ENCODE results near the gene SPEM3. TPM values are rescaled to one million over a fixed set of nuclear protein-coding genes. Genes with fewer than 3 reads are reported as not detected.

The SPEM3 gene
- total RNA-seq, 1 donor = not detected

GRCh38 chr17:7413346-7413985, 15.2 kb upstream of the SPEM3 start:
- peak; percentile 69 for DNase-seq (ENCODE audit: low read depth)
- no peak for TF ChIP-seq CTCF (IDR thresholded peaks at IDR 0.05; ENCODE audit: insufficient read depth, low read depth, low read length)
- H3K4me3 ChIP-seq (ENCODE audit: low read depth, low read length) = no peak overlapping the region

GRCh38 chr17:7414837-7415236, 13.8 kb upstream of the SPEM3 start:
- DNase-seq (ENCODE audit: low read depth) = no peak

GRCh38 chr17:7415784-7416183, 12.9 kb upstream of the SPEM3 start:
- no peak for DNase-seq (ENCODE audit: low read depth)
- H3K4me3 ChIP-seq (ENCODE audit: low read depth, low read length) = no peak overlapping the region
- no peak for TF ChIP-seq CTCF (IDR thresholded peaks at IDR 0.05; ENCODE audit: insufficient read depth, low read depth, low read length)

More at GRCh38 chr17:7414837-7415236, 13.8 kb upstream of the SPEM3 start:
- TF ChIP-seq CTCF (IDR thresholded peaks at IDR 0.05; ENCODE audit: insufficient read depth, low read depth, low read length) = no peak
- H3K4me3 ChIP-seq (ENCODE audit: low read depth, low read length) = no peak overlapping the region

GRCh38 chr17:7416323-7416722, 12.3 kb upstream of the SPEM3 start:
- H3K4me3 ChIP-seq (ENCODE audit: low read depth, low read length) = no peak overlapping the region
- TF ChIP-seq CTCF (IDR thresholded peaks at IDR 0.05; ENCODE audit: insufficient read depth, low read depth, low read length) = peak; percentile 22
- DNase-seq (ENCODE audit: low read depth) = no peak

GRCh38 chr17:7417056-7417655, 11.5 kb upstream of the SPEM3 start:
- no peak for DNase-seq (ENCODE audit: low read depth)
- H3K4me3 ChIP-seq (ENCODE audit: low read depth, low read length) = no peak overlapping the region
- TF ChIP-seq CTCF (IDR thresholded peaks at IDR 0.05; ENCODE audit: insufficient read depth, low read depth, low read length) = no peak

- TF ChIP-seq CTCF (IDR thresholded peaks at IDR 0.05; ENCODE audit: insufficient read depth, low read depth, low read length) = no peak
- H3K4me3 ChIP-seq (ENCODE audit: low read depth, low read length) = no peak overlapping the region
- no peak for DNase-seq (ENCODE audit: low read depth)
Observed at GRCh38 chr17:7418472-7419152, 10.0 kb upstream of the SPEM3 start.

Data from fibroblast of villous mesenchyme (primary cell).